Natural killer cell treated with Interleukin-12 subunit alpha and Interleukin-12 subunit beta and Interleukin-15 and Interleukin-18, amount 100 ng/mL, for 72 hours (primary cell): Measurements from ENCODE around the gene SCLY. TPM values are rescaled to one million over a fixed set of nuclear protein-coding genes. Genes with fewer than 3 reads are reported as not detected.

Experiments
- ATAC-seq, 2 donors: fragments of 150-1000 bp; cut with Tn5 transposase in 1 of 2; sonication (Bioruptor Pico), chemical (Tn5 transposase) in 1 of 2; 2 replicates each; pipeline ENCODE4 v1.10.0; 2021
- DNase-seq: peaks from one replicate; pipeline ENCODE4 v3.0.0; 2022; ENCODE audit warnings: low spot score
- H3K27ac Mint-ChIP-seq, 2 donors: 1 replicate in 1 of 2; 2 replicates in 1 of 2; pipeline ENCODE4 v1.8.0; 2022; ENCODE audit warnings: mixed read lengths in 2 of 2, mild to moderate bottlenecking in 1 of 2, moderate library complexity in 1 of 2
- H3K27me3 Mint-ChIP-seq, 2 donors: 1 replicate in 1 of 2; 2 replicates in 1 of 2; pipeline ENCODE4 v1.8.0; 2022; ENCODE audit warnings: mixed read lengths in 2 of 2
- H3K36me3 Mint-ChIP-seq: one replicate; pipeline ENCODE4 v1.8.0; 2022; ENCODE audit warnings: mixed read lengths
- H3K4me1 Mint-ChIP-seq, 2 donors: 1 replicate in 1 of 2; 2 replicates in 1 of 2; pipeline ENCODE4 v1.8.0; 2022; ENCODE audit warnings: low read depth in 2 of 2, mixed read lengths in 2 of 2, mild to moderate bottlenecking in 1 of 2
- H3K4me3 Mint-ChIP-seq: one replicate; pipeline ENCODE4 v1.8.0; 2022; ENCODE audit warnings: mixed read lengths
- H3K9me3 Mint-ChIP-seq: 2 replicates; pipeline ENCODE4 v1.8.0; 2022; ENCODE audit warnings: mixed read lengths
- total RNA-seq, 2 donors: library from RNA; stranded (reverse); gene quantifications; one replicate each; pipeline ENCODE4 v1.2.3, GENCODE V29; 2022

Gene SCLY
- total RNA-seq, 2 donors from 2014 or later: 46.5 to 99.5 TPM

GRCh38 chr2:238100049-238100820 is 39.4 kb downstream of the SCLY start, which contains the start of gene ESPNL:
Gene ESPNL (plus strand): TSS chr2:238100340. CDS start chr2:238100420, 80 bp downstream.
- Mint-ChIP-seq H3K36me3 (no peaks in the 10 kb centered on the region), H3K27ac (no peak within 1 kb of the TSS), H3K27me3 (no peaks in the 10 kb centered on the region), H3K4me3 (no peak within 1 kb of the TSS), H3K4me1 (no peaks in the 10 kb centered on the region), H3K9me3 (no peaks in the 10 kb centered on the region)
- no peak for DNase-seq
- ATAC-seq: no peak

- no peaks in the 10 kb centered on the region for H3K4me1 Mint-ChIP-seq
- no peak for ATAC-seq
- no peak overlapping the region for H3K4me3 Mint-ChIP-seq
- H3K27me3 Mint-ChIP-seq: no peaks in the 10 kb centered on the region
- H3K9me3 Mint-ChIP-seq: no peaks in the 10 kb centered on the region
- H3K36me3 Mint-ChIP-seq: no peaks in the 10 kb centered on the region
- no peak for DNase-seq
- H3K27ac Mint-ChIP-seq: no peak overlapping the region
These were observed 40.3 kb downstream of the SCLY start for GRCh38 chr2:238100821-238101771.

GRCh38 chr2:238101891-238102841 is 41.4 kb downstream of the SCLY start:
- Mint-ChIP-seq H3K4me3 (no peak overlapping the region), H3K27me3 (no peaks in the 10 kb centered on the region), H3K4me1 (no peaks in the 10 kb centered on the region), H3K36me3 (no peaks in the 10 kb centered on the region), H3K9me3 (no peaks in the 10 kb centered on the region), H3K27ac (no peak overlapping the region)
- DNase-seq: no peak
- ATAC-seq: no peak

GRCh38 chr2:238102865-238103264 is 42.1 kb downstream of the SCLY start:
- Mint-ChIP-seq H3K27me3 (no peaks in the 10 kb centered on the region), H3K9me3 (no peaks in the 10 kb centered on the region), H3K36me3 (no peaks in the 10 kb centered on the region), H3K4me3 (no peak overlapping the region), H3K27ac (no peak overlapping the region), H3K4me1 (peaks cover 0 to 4% of the 10 kb centered on the region in 2 donors)
- no peak for DNase-seq
- no peak for ATAC-seq

DNA sequence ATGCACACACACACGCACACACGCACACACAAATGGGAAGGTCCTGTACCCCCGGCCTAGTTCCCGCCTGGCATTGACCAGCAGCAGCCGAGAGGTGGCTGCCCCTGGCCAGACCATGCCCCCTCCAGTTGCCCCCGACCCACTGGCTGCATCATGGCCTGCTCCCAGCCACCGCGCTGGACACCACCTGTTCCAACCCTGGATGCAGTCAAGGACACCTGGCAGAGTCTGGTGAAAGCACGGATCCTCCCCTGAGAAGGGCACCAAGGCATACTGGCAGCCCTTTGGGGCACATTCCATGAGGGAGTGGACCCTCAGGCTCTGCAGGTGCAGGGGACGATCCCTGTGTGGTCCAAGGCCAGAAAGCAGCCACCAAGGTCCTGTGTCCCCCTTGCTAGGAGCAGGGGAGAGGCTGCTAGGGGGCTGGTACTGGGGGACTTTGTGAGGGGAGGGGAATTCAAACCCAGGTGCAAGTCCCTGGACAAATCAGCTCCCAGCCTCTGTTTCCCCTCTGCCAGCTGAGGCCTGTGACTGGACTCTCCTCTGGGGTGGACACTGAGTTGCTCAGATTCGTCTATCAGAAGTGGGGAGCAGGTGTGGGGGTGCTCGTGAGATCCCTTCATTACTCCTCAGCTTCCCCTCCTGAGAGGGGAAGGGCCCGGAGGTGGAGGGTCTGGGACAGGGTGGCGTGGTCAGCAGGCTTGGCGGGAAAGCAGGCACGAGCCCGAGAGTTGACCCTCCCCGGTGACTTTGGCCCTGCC is 42.8 kb downstream of the SCLY start:
- no peaks in the 10 kb centered on the region for H3K36me3 Mint-ChIP-seq
- H3K9me3 Mint-ChIP-seq: no peaks in the 10 kb centered on the region
- H3K27me3 Mint-ChIP-seq: no peaks in the 10 kb centered on the region
- no peak overlapping the region for H3K4me3 Mint-ChIP-seq
- ATAC-seq (no peak), DNase-seq (no peak)
- no peak overlapping the region for H3K27ac Mint-ChIP-seq
- peaks cover 0 to 4% of the 10 kb centered on the region in 2 donors for H3K4me1 Mint-ChIP-seq

DNA sequence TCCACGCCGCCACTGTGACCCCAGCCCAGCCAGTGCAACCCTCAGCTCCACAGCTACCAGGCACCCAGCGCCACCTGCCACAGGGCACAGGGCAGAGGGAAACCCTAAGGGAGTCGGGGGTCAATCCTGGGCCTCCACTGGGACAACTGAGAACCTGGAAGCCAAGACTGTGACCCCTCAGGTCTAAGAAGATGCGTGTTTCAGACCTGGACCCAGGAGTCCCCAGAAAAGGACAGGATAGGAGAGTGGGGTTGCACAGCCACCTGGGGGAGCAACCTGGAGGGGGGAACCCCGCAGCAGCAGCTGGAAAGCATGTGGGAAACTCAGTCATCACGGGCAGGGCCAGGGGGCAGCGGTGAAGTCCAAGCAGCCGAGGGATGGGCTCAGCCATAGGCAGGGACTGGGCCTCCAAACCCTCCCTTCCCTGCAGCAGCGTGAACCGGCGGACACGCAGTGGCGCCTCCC is 43.5 kb downstream of the SCLY start:
- H3K27ac Mint-ChIP-seq: no peak overlapping the region
- no peaks in the 10 kb centered on the region for H3K9me3 Mint-ChIP-seq
- no peaks in the 10 kb centered on the region for H3K36me3 Mint-ChIP-seq
- no peak overlapping the region for H3K4me3 Mint-ChIP-seq
- H3K27me3 Mint-ChIP-seq: no peaks in the 10 kb centered on the region
- peaks cover 0 to 4% of the 10 kb centered on the region in 2 donors for H3K4me1 Mint-ChIP-seq
- ATAC-seq: no peak
- DNase-seq: no peak

DNA sequence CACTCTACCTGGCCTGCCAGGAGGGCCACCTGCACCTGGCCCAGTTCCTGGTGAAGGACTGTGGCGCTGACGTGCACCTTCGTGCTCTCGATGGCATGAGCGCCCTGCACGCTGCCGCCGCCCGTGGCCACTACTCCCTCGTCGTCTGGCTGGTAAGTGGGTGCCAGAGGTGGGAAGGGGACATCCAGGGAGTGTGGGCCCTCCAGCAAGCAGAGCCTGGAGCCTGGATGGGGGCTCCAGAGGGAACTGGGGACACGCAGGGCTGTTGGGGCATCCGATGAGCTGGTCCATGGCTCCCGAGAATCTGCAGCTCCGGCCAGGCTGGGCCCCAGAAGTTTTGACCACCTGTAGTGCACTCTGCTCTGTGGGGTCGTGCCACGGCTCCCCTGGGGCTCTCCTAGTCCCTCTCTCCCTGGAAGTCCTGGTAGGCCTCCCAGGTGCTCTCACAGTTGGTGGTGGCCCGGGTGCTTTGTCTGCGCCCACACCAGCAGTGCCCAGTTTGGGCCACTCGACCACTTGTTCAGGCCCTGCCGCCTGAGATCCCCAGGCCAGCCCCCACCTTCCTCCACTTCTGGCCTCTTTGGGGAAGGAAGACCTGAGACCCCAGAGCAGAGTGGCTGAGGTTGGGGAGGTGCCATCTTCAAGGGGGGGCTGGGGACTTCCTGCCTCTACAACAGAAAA is 44.0 kb downstream of the SCLY start:
- H3K36me3 Mint-ChIP-seq: no peaks in the 10 kb centered on the region
- ATAC-seq (no peak), DNase-seq (no peak)
- H3K4me3 Mint-ChIP-seq: no peak overlapping the region
- H3K27ac Mint-ChIP-seq: no peak overlapping the region
- H3K4me1 Mint-ChIP-seq: peaks cover 0 to 7% of the 10 kb centered on the region in 2 donors
- no peaks in the 10 kb centered on the region for H3K9me3 Mint-ChIP-seq
- H3K27me3 Mint-ChIP-seq: no peaks in the 10 kb centered on the region

DNA sequence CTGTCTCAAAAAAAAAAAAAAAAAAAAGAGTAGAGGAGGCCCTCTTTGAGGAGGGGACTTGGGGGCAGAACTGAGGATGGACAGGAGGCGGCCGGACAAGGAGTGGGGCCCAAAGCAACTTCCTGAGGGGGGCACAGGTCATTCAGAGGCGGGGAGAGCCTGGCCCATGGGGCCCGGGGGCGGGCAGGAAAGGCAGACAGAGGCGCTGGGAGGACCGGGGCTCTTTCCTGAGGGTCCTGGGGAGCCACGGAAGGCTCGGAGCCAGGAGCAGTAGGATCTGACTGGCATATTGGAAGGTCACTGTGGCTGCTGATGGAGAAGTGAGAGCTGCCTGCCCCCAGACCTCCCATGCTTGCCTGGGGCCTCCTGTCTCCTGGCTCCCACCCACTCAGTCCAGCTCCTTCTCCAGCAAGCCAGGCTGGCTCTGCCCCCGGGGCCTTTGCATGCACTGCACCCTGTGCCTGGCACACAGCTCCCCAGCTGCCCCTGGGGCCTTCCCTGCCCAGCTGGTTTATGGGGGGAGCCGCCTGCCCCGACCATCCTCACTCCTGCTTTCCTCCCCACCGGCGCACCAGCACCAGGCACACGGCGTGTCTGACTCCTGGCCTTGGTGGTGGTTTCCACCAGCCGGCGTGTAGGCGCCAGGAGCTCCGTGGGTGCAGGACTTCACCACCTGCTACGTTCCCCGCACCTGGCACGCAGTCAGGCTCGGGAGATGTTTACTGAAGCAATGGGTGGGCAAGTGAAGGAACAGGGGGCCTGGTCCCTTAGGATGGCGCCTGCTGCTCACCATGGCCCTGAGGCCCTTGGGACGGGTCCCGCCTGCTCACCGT is 44.9 kb downstream of the SCLY start:
- no peak for ATAC-seq
- H3K9me3 Mint-ChIP-seq: no peaks in the 10 kb centered on the region
- no peaks in the 10 kb centered on the region for H3K27me3 Mint-ChIP-seq
- no peaks in the 10 kb centered on the region for H3K36me3 Mint-ChIP-seq
- H3K4me3 Mint-ChIP-seq: no peak overlapping the region
- no peak overlapping the region for H3K27ac Mint-ChIP-seq
- H3K4me1 Mint-ChIP-seq: peaks cover 0 to 7% of the 10 kb centered on the region in 2 donors
- no peak for DNase-seq

GRCh38 chr2:238106339-238106697 is 45.5 kb downstream of the SCLY start:
- Mint-ChIP-seq H3K27me3 (no peaks in the 10 kb centered on the region), H3K27ac (no peak overlapping the region), H3K36me3 (no peaks in the 10 kb centered on the region), H3K4me3 (no peak overlapping the region), H3K4me1 (peaks cover 0 to 7% of the 10 kb centered on the region in 2 donors), H3K9me3 (no peaks in the 10 kb centered on the region)
- ATAC-seq (no peak), DNase-seq (no peak)

GRCh38 chr2:238106698-238107524 is 46.1 kb downstream of the SCLY start:
- DNase-seq (no peak), ATAC-seq (no peak)
- H3K27me3 Mint-ChIP-seq: no peaks in the 10 kb centered on the region
- H3K4me3 Mint-ChIP-seq: no peak overlapping the region
- no peak overlapping the region for H3K27ac Mint-ChIP-seq
- H3K4me1 Mint-ChIP-seq: peaks cover 0 to 7% of the 10 kb centered on the region in 2 donors
- H3K36me3 Mint-ChIP-seq: no peaks in the 10 kb centered on the region
- no peaks in the 10 kb centered on the region for H3K9me3 Mint-ChIP-seq
